Fibroblast of lung (primary cell): ENCODE measurements around the gene ROBO2. TPM values are rescaled to one million over a fixed set of nuclear protein-coding genes. Genes with fewer than 3 reads are reported as not detected.

Experiments used
- DNase-seq, 2 donors: peaks; one replicate each; pipeline versions ENCODE4 v3.0.0 to v3.0.0-alpha.2; 2010; ENCODE audit warnings: low read depth in 2 of 2
- H2AFZ ChIP-seq: 2 replicates; pipeline ENCODE4 v1.5.1; 2012; ENCODE audit warnings: low read length, control low read depth, inconsistent platforms
- H3K27ac ChIP-seq: 2 replicates; pipeline ENCODE4 v1.5.1; 2011; ENCODE audit warnings: low read length, control low read depth; ENCODE audit not compliant: insufficient read depth
- H3K27me3 ChIP-seq: 2 replicates; pipeline ENCODE4 v1.5.1; 2011; ENCODE audit warnings: mild to moderate bottlenecking, low read length; ENCODE audit not compliant: control insufficient read depth, insufficient read depth
- H3K36me3 ChIP-seq: 2 replicates; pipeline ENCODE4 v1.5.1; 2011; ENCODE audit warnings: low read length; ENCODE audit not compliant: control insufficient read depth, insufficient read depth
- H3K4me1 ChIP-seq: 2 replicates; pipeline ENCODE4 v1.5.1; 2011; ENCODE audit warnings: low read length; ENCODE audit not compliant: control insufficient read depth, insufficient read depth; ENCODE audit errors: extremely low read depth
- H3K4me2 ChIP-seq: 2 replicates; pipeline ENCODE4 v1.5.1; 2011; ENCODE audit warnings: low read length, control low read depth; ENCODE audit not compliant: insufficient read depth; ENCODE audit errors: extremely low read depth
- H3K4me3 ChIP-seq, 4 experiments: fragments of 200-600 bp in 1 of 4; sonication (generic) in 1 of 4; replicated peaks in 1 of 4; 2 replicates each; pipeline ENCODE4 v1.5.1; 2011 to 2016; ENCODE audit warnings: low read length in 4 of 4, low read depth in 3 of 4, mild to moderate bottlenecking in 3 of 4, control low read depth in 2 of 4, inconsistent platforms in 1 of 4, mixed read lengths in 1 of 4; ENCODE audit not compliant: insufficient read depth in 1 of 4; ENCODE audit errors: control extremely low read depth in 1 of 4
- H3K79me2 ChIP-seq: 2 replicates; pipeline ENCODE4 v1.5.1; 2012; ENCODE audit warnings: mild to moderate bottlenecking, low read length, inconsistent platforms; ENCODE audit not compliant: control insufficient read depth, insufficient read depth
- H3K9ac ChIP-seq: 2 replicates; pipeline ENCODE4 v1.5.1; 2011; ENCODE audit warnings: mild to moderate bottlenecking, low read length, control low read depth; ENCODE audit not compliant: insufficient read depth
- H3K9me3 ChIP-seq: 2 replicates; pipeline ENCODE4 v1.5.1; 2012; ENCODE audit warnings: low read depth, low read length; ENCODE audit not compliant: control insufficient read depth, insufficient read depth
- H4K20me1 ChIP-seq: 2 replicates; pipeline ENCODE4 v1.5.1; 2011; ENCODE audit warnings: low read length; ENCODE audit not compliant: control insufficient read depth, insufficient read depth; ENCODE audit errors: extremely low read depth
- EZH2 ChIP-seq: IDR thresholded peaks from 2 replicates; pipeline ENCODE4 v1.5.1; 2012; ENCODE audit warnings: low read length, control low read depth, mild to moderate bottlenecking; ENCODE audit errors: missing control alignments
- polyA plus RNA-seq, 2 donors: library from polyadenylated mRNA; depleted of rRNA in 1 of 2; stranded (reverse) in 1 of 2; unstranded in 1 of 2; fragments of >200 nt; gene quantifications; 2 replicates each; pipeline ENCODE4 v1.2.1, GENCODE V29; 2011 to 2012; ENCODE audit warnings: missing spikeins in 1 of 2
- total RNA-seq: library from RNA; depleted of rRNA; stranded (reverse); fragments of >200 nt; gene quantifications from 2 replicates; pipeline ENCODE4 v1.2.1, GENCODE V29; 2014
- TF ChIP-seq, protein P1 (sequence below), 2 donors: IDR thresholded peaks in 1 of 2; conservative IDR thresholded peaks in 1 of 2; 1 replicate in 1 of 2; 2 replicates in 1 of 2; pipeline ENCODE4 v1.5.1; 2011 to 2012; ENCODE audit warnings: low read length in 2 of 2, control low read depth in 1 of 2, inconsistent platforms in 1 of 2, low read depth in 1 of 2, mild to moderate bottlenecking in 1 of 2

The ROBO2 gene
- total and polyA plus RNA-seq, 2 donors (not counting 1 experiment from before 2014, with no cell fraction given), result 0.83 to 1.5 TPM

GRCh38 chr3:77288348-77288747 lies 248.4 kb downstream of the ROBO2 start:
- Histone ChIP-seq H3K4me3 (no peak overlapping the region), H3K9me3 (no peaks in the 10 kb centered on the region), H3K36me3 (no peaks in the 10 kb centered on the region), H2AFZ (no peak overlapping the region), H3K27me3 (no peaks in the 10 kb centered on the region), H4K20me1 (no peaks in the 10 kb centered on the region), H3K27ac (no peak overlapping the region), H3K79me2 (no peaks in the 10 kb centered on the region), H3K4me2 (no peak overlapping the region), H3K4me1 (no peaks in the 10 kb centered on the region), H3K9ac (no peak overlapping the region)
- TF ChIP-seq, protein P1, sequence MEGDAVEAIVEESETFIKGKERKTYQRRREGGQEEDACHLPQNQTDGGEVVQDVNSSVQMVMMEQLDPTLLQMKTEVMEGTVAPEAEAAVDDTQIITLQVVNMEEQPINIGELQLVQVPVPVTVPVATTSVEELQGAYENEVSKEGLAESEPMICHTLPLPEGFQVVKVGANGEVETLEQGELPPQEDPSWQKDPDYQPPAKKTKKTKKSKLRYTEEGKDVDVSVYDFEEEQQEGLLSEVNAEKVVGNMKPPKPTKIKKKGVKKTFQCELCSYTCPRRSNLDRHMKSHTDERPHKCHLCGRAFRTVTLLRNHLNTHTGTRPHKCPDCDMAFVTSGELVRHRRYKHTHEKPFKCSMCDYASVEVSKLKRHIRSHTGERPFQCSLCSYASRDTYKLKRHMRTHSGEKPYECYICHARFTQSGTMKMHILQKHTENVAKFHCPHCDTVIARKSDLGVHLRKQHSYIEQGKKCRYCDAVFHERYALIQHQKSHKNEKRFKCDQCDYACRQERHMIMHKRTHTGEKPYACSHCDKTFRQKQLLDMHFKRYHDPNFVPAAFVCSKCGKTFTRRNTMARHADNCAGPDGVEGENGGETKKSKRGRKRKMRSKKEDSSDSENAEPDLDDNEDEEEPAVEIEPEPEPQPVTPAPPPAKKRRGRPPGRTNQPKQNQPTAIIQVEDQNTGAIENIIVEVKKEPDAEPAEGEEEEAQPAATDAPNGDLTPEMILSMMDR (conservative IDR thresholded peaks at IDR 0.05 in 1 of 2, IDR thresholded peaks at IDR 0.05 in 1 of 2; ENCODE audit: low read depth in 1 of 2, low read length in 2 of 2), result no peak
- no peak for TF ChIP-seq EZH2
- no peak for DNase-seq

- Histone ChIP-seq H3K27me3 (no peaks in the 10 kb centered on the region), H3K4me1 (no peaks in the 10 kb centered on the region), H3K4me3 (no peak overlapping the region), H2AFZ (no peak overlapping the region), H4K20me1 (no peaks in the 10 kb centered on the region), H3K36me3 (no peaks in the 10 kb centered on the region), H3K9ac (no peak overlapping the region), H3K9me3 (no peaks in the 10 kb centered on the region), H3K27ac (no peak overlapping the region), H3K79me2 (no peaks in the 10 kb centered on the region), H3K4me2 (no peak overlapping the region)
- no peak for TF ChIP-seq EZH2
- TF ChIP-seq, protein P1 (conservative IDR thresholded peaks at IDR 0.05 in 1 of 2, IDR thresholded peaks at IDR 0.05 in 1 of 2; ENCODE audit: low read depth in 1 of 2, low read length in 2 of 2), result no peak
- peak in 1 of 2 donors; percentile 17 for DNase-seq
Measured at GRCh38 chr3:77296527-77296926, 256.6 kb downstream of the ROBO2 start.

DNA sequence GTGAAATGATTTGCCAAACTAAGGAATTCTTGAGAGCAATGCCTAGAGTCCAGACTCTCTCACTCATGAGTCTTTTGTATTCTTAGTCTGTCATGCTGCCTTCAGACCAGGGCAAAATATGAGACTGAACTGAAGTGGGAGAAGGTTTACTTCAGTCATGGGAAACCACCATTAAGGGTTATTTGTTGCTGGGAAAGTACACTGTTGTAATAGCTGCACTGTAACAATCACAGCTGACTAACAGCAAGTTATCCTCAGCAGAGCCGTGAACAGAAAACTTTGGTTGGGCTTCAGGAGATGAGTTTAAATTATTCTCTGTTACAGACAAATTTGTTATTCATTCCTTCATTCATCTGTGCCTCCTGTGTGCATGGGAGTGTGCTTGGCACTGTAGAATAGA lies 258.5 kb downstream of the ROBO2 start:
- H3K79me2 ChIP-seq, result no peaks in the 10 kb centered on the region
- H3K27ac ChIP-seq, result no peak overlapping the region
- no peaks in the 10 kb centered on the region for H3K36me3 ChIP-seq
- H3K4me2 ChIP-seq, result no peak overlapping the region
- H3K9me3 ChIP-seq, result no peaks in the 10 kb centered on the region
- TF ChIP-seq, protein P1 (conservative IDR thresholded peaks at IDR 0.05 in 1 of 2, IDR thresholded peaks at IDR 0.05 in 1 of 2; ENCODE audit: low read depth in 1 of 2, low read length in 2 of 2), result no peak
- TF ChIP-seq EZH2, result no peak
- no peak overlapping the region for H3K4me3 ChIP-seq
- no peaks in the 10 kb centered on the region for H4K20me1 ChIP-seq
- H2AFZ ChIP-seq, result no peak overlapping the region
- DNase-seq, result peak in 1 of 2 donors; percentile 36
- H3K4me1 ChIP-seq, result no peaks in the 10 kb centered on the region
- no peak overlapping the region for H3K9ac ChIP-seq
- H3K27me3 ChIP-seq, result no peaks in the 10 kb centered on the region
